Hematopoietic multipotent progenitor cell (in vitro differentiated cells): ENCODE data around the gene TMPRSS3. TPM values are rescaled to one million over a fixed set of nuclear protein-coding genes. Genes with fewer than 3 reads are reported as not detected.

ENCODE experiments used
- DNase-seq, 3 donors: peaks; one replicate each; pipeline ENCODE4 v3.0.0-alpha.2; 2011 to 2015; ENCODE audit warnings: low read depth in 2 of 3, low spot score in 2 of 3
- total RNA-seq: library from RNA; depleted of rRNA; stranded (reverse); fragments of >200 nt; gene quantifications from one replicate; pipeline ENCODE4 v1.2.3, GENCODE V29; 2012

The TMPRSS3 gene
- total RNA-seq, 1 donor, result not detected

GRCh38 chr21:42390193-42390592 is 5.7 kb downstream of the TMPRSS3 start:
- DNase-seq, result no peak

- no peak for DNase-seq
Observed at GRCh38 chr21:42389449-42389835, 6.4 kb downstream of the TMPRSS3 start.

GRCh38 chr21:42388740-42389448 is 7.0 kb downstream of the TMPRSS3 start:
- peak in 1 of 3 donors; percentile 43 for DNase-seq

DNA sequence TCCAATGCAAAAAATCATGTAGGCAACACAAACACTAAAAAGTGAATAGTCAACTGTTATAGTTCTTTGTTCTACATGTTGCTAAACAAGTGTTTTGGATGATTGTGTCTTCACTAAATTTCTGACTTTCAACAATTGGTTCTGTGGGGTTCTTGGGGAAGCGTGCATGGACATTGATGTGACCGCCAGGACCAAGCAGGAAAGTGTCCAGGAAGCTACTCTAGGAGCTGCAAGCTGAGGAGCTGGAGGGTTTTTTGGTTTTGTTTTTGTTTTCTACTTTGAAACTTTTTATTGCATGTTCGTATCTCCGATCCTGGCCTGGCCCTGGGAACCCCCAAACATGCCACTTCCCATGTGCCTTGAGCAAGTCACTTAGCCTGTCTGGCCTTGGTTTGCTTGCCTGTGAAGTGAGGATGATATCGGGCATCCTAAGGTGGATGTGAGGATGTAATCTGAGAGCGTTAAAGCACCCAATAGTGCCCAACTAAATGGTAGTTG is 8.0 kb downstream of the TMPRSS3 start:
- DNase-seq, result no peak

- DNase-seq, result peak in 2 of 3 donors; percentile 71 to 75
Observed at GRCh38 chr21:42387164-42387563, 8.7 kb downstream of the TMPRSS3 start.

DNA sequence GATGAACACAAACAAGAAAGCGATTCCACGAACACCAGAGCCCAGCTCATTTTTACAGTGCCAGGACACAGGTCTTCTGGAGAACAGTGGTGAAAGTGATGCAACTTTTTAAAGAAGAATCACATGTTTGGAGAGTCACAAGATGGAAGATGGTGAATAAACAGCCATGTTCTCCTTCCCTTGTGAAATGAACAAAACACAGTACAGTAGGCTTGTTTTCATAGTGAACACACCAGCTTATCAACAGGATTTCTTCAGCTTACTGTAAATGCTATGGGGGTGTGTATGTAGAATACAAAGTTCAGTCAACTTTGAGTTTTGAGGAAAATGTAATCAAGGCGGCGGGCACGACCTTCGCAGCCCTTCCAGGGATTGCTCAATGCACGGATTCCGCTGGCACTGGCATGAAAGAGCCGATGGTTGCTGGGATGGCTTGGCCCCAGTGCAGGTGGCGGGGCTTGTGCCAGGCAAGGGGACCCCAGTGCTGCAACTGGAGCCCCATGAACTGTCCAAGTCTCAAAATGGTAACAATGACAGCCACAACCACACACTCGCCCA is 9.7 kb downstream of the TMPRSS3 start:
- DNase-seq, result no peak

DNA sequence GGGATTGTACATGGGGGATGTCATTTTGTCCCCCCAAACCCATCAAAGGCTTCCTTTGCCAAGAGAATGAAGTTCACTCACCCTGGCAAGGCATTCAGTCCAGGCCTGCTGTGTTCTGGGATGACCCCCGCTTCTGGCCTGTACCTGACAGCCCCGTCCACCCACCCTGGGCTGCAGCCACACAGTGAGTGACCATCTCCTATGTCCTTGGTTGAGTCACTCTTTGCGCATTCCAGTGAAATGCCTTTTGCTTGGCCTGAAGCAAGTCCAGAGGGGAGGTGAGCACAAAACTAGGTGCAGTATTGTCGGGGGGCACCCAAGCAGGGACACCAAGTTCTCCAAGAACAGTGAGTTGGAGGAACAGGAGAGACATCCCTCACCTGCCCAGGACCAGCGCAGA is 10.2 kb downstream of the TMPRSS3 start:
- no peak for DNase-seq

GRCh38 chr21:42384989-42385388 is 10.9 kb downstream of the TMPRSS3 start:
- DNase-seq, result no peak

DNA sequence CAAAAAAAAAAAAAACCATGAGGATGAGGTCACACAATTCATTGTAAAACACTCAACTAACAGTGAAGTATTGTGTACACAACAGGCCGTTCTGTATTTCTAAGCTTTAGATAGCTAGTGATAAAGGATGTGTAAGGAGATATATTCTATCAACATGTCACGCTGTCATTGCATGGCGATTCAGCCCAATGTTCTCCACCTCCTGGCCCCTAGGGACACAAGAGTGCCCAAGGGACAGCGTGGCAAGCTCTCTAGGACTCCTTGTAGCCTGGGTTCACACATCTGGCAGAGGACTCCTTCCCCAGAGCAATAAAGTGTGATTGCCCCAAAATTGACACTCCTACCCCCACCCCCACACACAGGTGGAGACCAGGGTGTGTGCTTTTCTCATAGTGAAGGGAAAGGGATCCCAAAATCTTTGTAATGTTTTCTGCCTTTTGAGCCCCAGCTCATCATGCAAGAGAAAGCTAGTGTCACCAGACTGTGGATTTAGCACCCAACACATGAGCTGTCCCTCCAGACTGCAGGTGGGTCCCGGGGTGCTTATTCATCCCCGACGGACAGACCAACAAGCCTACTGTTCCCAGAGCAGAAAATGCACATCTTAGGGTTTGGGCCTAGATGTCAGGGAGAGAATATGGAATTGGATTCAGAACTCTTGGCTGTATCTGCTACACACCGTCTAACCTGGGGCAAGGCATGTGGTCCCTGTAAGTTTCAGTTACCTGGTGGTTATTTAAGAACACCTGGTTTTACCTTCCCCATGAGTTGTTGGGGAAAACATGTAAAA is 11.5 kb downstream of the TMPRSS3 start:
- DNase-seq, result no peak

- DNase-seq, result no peak
Observed at GRCh38 chr21:42383331-42383730, 12.5 kb downstream of the TMPRSS3 start.

GRCh38 chr21:42382915-42383314 is 12.9 kb downstream of the TMPRSS3 start:
- DNase-seq, result no peak

DNA sequence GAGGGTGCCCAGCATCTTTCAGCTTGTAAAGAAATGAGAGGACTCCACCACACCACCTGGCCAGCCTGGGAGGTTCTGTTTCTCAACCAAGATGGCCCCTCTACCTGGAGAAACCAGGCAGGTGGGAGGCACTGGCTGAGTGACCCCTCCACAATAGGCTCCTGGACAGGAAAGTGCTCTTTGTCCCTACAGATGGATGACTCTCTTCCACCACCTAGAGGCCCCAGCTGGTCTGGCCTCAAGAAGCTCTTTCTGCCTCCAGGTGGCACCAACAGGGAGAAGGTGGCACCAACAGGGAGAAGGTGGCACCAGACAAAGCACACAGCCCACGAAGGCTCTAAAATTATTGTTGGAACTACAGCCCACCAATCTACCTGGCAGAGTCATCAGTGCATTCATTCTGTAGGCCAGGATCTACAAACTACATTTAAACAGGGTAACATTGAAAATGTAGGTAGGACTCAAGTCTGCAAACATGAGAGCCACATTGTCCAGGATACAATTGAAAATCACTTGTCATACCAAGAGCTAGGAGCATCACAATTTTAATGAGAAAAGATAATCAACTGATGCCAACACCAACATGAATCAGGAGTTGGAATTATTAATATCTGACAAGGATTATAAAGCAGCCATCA is 14.4 kb downstream of the TMPRSS3 start:
- no peak for DNase-seq

- no peak for DNase-seq
Observed at GRCh38 chr21:42379426-42380215, 16.2 kb downstream of the TMPRSS3 start.

DNA sequence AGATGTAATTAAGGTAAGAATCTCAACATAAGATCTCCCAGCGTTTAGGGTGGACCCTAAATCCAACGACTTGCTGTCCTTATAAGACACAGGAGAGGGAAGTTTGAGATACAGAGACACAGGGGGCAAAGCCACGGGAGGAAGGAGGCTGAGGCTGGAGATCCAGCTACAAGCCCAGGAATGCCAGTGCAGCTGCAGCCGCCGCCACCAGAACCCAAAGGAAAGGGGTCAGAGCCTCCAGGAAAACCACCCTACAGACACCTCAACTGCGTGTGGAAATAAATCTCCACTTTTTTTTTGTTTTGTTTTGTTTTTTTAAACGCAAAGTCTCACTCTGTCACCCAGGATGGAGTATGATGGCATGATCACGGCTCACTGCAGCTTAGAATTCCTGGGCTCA is 17.4 kb downstream of the TMPRSS3 start:
- DNase-seq, result no peak

GRCh38 chr21:42377951-42378340 is 17.9 kb downstream of the TMPRSS3 start:
- DNase-seq, result no peak

DNA sequence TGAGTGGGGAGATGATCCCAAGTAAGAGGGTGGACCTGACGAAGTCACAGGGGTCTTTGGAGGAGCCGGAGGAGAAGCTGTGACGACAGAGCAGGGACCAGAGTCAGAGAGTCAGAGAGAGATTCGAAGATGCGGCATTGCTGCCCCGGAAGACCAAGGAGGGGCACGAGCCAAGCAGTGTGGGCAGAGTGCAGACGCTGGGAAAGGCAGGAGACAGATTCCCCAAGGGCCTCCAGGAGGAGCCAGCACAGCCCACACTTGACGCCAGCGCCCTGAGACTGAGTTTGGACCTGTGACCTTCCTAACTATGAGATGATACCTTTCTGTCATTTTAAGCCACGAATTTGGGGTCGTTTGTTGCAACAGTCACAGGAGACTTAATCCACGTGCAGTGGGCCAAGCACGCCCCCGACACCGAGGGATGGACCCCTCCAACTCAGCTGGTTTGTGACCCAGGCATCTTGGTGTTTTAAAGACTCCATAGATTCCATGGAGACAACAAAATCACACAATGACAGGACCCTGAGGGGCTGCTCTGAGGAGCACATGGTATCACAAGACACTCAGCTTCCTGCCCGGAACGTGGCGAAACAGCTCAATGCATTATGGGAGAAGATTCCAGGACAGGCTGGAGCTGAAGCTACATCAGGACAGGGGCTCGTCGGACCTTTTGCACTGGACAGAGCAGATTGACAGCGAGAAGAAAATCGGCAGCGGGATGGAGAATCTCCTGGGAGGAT is 18.5 kb downstream of the TMPRSS3 start:
- no peak for DNase-seq

GRCh38 chr21:42376338-42376982 is 19.4 kb downstream of the TMPRSS3 start:
- no peak for DNase-seq

GRCh38 chr21:42375966-42376337 is 19.9 kb downstream of the TMPRSS3 start:
- DNase-seq, result no peak

- DNase-seq, result no peak
Observed at GRCh38 chr21:42375506-42375905, 20.3 kb downstream of the TMPRSS3 start.
